ENCODE measurements around the gene NHEJ1.

Gene NHEJ1

DNA sequence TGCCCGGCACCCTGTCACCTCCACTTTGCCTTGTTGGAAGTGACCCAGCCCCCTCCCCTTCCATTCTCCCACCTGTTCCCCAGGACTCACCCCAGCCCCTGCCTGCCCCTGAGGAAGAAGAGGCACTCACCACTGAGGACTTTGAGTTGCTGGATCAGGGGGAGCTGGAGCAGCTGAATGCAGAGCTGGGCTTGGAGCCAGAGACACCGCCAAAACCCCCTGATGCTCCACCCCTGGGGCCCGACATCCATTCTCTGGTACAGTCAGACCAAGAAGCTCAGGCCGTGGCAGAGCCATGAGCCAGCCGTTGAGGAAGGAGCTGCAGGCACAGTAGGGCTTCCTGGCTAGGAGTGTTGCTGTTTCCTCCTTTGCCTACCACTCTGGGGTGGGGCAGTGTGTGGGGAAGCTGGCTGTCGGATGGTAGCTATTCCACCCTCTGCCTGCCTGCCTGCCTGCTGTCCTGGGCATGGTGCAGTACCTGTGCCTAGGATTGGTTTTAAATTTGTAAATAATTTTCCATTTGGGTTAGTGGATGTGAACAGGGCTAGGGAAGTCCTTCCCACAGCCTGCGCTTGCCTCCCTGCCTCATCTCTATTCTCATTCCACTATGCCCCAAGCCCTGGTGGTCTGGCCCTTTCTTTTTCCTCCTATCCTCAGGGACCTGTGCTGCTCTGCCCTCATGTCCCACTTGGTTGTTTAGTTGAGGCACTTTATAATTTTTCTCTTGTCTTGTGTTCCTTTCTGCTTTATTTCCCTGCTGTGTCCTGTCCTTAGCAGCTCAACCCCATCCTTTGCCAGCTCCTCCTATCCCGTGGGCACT is 21.9 kb upstream of the NHEJ1 start:
- no peak for DNase-seq (ENCODE audit: low spot score)

DNA sequence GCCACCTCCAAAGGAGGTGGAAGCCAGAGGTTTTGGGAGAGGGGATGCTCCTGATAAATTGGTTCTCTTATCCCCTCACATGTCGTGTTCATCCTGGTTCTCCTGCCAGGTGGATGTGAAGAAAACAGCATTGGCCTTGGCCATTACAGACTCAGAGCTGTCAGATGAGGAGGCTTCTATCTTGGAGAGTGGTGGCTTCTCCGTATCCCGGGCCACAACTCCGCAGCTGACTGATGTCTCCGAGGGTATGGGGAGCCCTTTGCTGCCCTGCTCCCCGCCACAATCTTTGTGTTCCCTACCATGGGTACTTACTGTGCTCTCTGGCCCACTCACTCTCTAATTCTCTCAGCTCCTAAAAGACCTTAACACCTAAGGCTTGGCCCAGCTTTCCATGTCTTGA is 20.9 kb upstream of the NHEJ1 start:
- DNase-seq (ENCODE audit: low spot score), result no peak

DNA sequence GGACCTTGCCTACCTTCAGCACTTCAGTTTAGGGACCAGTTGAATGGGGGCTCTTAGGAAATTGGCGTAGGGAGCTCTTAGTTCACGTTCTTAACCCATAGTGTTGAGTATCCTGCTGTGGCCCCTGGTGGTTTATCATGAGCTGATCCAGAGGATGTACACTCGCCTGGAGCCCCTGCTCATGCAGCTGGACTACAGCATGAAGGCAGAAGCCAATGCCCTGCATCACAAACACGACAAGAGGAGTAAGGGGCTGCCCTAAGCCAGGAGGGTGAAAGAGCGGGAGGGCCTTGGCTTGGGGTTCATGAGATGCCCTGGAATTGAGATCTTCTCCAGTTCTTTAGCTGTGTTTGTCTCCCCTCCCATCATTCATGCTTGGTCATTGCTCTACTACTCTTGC is 20.3 kb upstream of the NHEJ1 start:
- no peak for DNase-seq (ENCODE audit: low spot score)

DNA sequence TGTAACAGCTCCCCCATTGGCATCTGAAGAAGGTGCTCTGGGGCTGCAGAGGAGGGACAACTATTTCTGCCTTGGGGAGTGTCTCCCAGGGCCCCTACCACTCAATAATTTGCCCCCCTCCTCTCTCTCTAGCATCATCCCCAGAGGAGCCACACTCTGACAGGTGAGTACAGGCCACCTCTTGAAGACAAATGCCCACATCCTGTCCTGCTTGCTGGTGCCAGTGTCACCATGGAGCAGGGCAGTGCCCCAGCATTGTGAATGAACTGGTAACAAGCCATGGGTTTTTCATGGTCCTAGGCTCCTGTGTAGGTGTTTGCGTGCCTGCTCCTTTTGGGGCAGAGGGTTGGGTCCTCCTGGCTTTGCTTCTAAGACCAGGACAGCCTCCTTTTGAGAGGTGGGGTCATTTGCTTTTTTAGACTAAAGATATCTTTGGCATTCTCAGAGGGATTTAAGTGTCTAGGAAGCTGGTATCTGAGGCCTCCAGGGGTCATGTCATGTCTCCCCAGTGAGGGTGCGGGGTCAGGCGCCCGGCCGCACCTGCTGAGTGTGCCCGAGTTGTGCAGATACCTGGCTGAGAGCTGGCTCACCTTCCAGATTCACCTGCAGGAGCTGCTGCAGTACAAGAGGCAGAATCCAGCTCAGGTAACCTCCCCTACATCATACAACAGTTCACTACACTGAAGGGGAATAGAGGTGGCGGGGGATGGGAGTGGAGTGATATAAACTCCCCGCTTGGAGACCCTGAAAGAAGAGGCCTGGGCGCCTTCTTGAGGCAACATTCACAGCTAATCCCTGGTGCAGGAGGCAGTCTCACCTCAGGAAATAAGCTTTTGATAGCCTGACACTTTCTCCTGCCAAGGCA is 19.2 kb upstream of the NHEJ1 start:
- no peak for DNase-seq (ENCODE audit: low spot score)

DNA sequence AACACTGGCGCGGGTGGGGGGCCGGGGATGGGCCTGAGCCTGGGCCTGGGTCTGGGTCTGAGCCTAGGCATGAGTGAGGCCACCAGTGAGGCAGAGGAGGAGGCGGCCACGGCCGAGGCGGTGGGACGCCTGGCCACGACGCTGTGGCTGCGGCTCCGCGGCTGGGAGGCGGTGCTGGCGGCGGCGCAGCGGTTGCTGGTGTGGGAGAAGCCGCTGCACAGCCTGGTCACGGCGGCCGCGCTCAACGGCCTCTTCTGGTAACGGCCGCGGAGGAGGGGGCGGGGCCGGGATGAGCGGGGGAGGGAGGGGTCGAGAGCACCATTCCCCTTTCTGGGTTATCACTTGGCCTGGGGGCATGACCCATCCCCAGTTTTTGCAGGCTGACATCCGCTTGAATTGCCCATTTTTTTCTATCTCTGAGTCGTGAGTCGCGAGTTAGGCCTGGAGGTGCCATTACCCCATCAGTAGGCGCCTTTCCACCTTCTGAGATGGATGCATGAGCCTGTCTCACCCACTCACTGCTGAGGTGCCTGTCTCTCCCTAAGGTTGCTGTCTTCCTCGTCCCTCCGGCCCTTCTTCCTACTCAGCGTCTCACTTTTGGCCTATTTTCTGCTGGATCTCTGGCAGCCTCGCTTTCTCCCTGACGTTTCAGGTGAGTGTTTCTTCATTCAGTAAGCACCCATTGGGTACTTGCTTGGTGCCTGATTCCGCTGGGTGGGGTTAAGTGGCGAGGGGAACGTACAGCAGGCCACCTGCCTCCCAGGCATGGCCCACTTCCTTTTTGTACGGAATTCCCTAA is 18.0 kb upstream of the NHEJ1 start:
- no peak for DNase-seq (ENCODE audit: low spot score)

DNA sequence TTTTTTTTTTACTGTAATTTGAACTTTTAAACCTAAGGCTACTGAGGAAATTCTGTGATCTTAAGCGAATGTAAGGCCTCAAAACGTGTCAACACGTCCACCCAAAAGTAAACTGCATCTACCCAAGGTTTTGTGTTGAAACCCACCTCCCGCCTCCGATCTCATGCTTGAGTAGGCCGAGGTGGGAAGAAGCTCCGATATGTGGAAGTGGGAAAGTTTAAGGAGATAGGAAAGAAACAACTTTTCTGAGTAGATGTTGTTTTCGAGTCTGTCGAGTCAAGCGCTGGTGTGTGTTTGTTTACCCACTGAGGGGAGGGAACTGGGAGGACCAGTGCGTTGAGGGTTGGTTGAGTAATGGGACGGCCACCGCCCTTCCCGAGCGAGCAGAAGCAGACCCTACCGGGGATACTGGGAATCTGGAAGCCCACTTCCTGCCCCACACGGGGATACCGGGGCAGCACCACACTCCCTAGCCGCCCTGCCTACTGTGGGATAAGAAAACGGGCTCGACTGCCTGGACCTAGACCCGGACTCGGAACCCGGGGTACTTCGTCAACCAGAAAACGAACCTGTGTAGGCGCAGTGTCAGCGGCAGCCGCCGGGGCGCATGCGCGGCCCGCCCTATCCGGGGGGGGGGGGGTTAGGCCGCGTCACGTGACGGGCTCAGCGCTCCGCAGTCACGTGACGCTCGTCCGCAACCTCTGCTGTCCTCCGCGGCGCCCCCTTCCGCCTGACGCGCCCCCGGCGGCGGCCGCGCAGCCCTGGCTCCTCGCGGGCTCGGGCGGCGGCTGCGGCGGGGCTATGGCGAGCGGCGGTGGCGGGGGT is 17.1 kb upstream of the NHEJ1 start, which contains the start of gene RETREG2:
TSS of gene RETREG2 (plus strand) at position 724 of the 825 bp plus-strand sequence. CDS start at position 802, 78 bp downstream.
- DNase-seq (ENCODE audit: low spot score), result peak; percentile 82

DNA sequence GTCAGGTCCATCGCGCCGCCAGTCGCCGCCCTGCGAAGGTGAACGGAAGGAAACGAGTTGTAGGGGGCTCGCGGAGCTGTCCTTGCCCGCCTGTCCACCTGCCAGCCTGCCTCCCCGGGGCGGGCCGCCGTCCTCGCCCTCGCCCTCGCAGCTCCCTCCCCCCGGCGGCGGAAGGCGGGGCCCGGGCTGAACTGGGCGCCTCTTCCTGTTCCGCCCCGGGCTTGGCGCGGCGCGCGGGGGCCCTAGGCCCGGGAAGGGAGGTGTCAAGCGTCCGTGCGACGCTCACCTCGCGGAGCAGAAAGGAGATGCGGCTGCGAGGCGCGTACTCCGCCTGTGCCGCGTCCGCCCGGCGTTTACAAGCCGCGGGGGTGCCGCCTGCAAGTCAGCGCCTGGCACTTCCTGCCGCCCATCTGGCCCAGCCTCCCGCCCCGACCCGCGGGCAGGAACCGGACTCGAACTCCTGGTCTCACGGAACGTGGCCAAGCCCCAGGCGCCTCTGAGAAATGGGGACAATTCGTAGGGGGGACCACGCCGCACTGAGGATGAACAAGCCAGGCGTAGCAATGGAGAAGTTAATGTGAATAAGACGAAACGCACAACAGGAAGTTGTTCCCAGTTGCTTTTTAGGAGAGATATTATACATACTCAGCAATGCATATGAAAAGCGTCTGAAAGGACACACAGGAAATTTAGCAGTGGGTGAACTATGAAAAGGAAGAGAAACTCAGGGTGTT is 16.4 kb upstream of the NHEJ1 start, which contains the start of gene CNPPD1:
TSS of gene CNPPD1 (minus strand) at position 108 of the 734 bp plus-strand sequence. CDS start at position 11, 97 bp downstream.
- peak; percentile 73 for DNase-seq (ENCODE audit: low spot score)

DNA sequence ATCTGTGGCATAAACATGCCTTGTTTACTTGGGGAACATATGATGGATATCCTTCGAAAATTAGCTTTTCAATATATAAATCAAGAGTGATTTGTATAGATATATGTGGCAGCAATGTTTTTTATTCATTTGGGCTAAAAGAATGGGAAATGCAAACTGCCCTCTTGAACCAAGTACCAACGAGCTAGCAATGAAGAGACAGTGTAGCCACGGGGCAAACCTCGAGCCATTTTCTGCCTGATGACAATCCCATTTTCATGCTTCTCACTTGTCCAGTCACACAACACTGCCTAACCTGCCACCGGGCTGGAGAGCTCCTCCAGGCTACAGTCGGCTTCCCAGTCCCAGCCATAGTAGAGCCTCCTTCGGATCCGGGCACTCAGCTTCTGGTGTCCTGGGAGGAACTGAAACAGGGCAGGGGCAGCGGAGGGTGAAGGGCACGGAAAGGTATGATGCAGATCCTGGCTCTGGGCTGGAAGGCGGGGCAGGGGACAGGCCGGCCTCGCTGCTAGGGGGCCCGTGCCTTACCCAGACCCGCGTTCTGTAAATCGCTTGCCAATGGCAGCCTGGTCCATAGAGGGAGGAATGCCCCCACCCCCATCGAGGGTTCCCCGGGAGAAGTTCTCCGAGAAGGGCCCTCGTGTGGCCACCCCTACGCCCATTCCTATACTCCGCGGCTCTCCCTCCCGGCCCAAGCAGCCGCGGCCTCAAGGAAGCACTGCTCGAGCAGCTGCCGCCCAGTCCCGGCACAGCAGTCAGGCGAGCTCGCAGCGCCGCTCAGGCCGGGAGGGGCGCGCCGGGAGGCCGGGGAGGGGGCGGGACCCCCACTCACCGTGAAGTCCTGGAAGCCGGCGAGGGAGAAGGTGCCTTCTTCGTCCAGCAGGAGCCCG is 15.6 kb upstream of the NHEJ1 start:
- peak; percentile 23 for DNase-seq (ENCODE audit: low spot score)

DNA sequence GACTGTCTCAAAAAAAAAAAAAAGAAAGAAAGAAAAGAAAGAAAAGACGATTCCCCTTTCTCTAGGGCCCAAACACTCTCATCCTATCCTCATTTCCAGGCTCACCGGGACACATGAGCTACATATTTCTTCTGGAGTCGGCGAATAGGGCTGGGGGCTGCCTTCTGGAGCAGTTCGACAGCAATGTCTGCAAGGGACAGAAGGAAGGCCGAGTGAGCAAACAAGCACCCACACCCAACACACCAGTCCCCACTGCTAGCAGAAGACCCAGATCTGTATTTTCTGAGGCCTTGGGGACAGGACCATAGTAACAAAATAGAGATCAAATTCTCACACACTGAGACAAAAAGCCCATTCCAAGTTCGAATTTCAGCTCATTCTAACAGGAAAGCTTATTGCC is 14.9 kb upstream of the NHEJ1 start:
- DNase-seq (ENCODE audit: low spot score), result no peak

DNA sequence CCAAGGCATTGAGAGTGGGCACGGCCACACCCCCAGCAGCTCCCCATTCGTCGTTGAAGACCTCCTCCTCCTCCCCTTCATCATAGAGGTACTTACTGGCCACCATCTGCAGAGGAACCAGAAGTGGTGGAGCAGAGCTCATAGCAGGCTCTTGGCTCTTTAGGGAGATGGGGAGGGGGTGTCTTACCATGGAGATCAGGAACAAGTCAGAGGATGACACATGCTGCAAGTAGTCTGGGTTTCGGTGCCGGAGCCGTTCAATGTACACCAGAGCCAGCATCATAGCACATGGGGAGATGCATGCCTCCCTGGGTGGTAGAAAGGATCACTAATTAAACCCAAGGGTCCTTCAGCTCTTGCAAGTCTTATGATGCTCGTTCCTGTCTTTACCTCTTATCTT is 14.2 kb upstream of the NHEJ1 start:
- DNase-seq (ENCODE audit: low spot score), result no peak

DNA sequence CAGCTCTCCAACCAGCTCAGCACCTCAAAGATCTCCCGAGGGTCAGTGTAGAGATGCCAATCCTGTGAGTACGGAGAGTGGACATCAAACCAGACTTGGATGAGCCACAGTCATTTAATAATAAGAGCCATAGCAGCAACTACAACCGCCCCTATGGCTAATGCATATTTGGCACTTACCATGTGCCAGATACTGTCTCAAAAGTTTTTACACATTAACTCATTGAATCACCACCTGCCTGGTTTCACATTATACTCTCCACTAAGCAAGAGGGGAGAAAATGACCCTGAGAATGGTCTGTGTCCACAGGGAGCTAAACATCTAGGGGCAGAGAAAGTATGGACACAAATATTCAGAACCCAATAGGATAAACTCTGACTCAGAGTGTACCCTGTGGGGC is 13.5 kb upstream of the NHEJ1 start:
- no peak for DNase-seq (ENCODE audit: low spot score)

DNA sequence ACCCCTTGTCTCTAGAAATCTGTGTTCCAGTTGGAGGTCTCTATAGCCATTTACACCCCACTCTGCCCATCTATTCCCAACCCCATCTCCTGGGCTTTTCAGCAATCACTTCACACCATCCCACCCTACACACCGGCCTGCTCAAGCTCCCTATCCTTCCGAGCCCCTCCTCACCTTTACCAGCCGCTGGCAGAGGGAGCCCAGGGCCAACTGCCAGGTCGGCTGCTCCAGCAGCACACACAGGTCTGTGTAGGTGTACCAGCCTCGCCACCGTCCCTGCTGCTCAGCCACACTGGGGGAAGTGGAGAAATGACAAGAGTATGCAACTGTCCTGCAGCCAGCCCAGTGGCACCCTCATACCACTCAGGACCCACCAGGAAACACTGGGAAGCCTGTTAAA is 12.6 kb upstream of the NHEJ1 start:
- DNase-seq (ENCODE audit: low spot score), result no peak

DNA sequence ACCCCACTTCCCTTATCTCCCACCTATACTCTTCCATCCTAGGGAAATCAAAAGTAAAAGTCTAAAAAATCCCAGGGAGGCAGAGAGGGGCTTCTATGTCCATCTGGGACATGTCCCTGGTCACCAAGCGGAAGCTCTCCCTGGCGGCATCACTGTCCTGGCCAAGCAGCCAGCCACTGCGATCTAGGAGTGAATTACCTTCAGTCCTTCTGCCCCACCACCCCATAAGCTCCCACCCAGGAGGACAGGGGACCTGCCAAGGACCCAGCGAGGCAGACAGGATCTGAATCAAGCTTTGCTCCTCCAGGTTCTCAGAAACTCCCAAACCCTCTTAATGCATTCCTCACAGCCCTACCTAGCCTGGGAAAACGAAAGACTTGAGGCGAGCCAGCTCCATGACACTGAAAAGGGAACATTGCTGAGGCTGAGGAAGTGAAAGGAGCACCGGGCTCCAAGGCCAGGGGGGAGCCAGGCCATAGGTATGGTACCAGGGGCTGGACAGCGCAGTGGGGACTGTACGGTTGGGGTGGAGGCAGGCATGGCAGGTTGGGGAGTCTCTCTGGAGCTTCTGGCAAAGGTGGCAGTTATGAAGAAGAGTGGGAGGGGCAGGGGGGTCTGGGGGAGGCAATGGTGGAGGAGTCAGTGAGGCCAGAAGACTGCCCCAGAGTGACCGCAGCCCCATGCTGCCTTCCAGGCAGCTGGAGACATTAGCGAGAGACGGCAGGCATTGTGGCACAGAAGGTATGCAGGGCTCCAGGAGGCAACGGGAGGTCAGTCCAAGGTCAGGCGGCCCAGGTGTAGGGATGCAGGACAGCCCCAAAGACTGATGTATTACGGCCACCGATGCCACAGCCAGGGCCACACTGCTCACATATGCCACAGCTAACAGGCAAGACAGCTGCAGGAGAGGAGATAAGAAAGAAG is 11.9 kb upstream of the NHEJ1 start:
- no peak for DNase-seq (ENCODE audit: low spot score)

DNA sequence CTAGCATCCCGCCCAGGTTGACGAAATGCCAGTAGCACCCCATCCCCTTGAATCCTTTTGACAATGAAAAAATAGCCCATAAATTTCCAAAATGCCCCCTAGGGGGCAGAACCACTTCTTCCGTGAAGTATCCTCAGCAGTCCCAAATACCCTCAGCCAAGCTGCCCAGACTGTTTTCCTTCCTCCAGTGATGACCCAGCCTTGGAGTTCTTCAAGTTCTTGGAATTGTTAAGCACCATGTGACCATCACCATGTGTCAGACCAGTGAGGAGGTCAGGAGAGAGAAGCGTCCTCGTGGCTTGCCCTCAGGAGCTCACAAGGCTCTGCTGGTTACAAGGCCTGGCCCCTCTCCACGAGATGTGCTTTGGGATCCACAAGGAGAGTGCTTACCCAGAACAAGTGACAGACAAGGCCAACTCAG is 10.6 kb upstream of the NHEJ1 start:
- peak; percentile 73 for DNase-seq (ENCODE audit: low spot score)

DNA sequence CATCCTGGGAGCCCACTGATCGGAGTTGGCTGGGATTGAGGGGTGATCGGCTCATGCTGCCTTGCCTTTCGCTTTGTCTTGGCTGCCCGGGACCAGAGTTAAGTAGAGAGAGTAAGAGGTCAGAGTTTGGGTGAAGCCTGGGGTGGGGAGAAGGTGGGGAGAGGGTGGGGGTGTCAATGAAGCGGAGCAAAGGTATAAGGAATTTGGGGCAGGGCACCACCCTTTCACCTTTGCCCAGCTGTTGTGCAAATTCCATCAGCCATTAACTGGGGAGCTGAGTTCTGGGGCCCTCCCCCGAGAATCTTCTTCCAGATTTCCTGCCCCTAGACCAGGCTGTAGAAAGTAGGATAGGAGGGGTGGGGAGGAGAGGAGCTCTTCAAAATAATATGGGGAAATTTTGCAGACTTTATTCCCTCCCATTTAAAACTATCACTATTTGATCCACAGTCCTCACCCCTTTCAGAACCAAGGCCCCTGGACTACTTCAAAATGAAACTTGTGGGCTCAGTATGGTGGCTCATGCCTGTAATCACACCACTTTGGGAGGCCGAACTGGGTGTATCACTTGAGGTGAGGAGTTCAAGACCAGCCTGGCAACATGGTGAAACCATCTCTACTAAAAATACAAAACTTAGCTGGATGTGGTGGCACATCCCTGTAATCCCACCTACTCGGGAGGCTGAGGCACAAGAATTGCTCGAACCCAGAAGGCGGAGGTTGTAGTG is 9.5 kb upstream of the NHEJ1 start, which contains the start of gene SLC23A3:
TSS of gene SLC23A3 (minus strand) at position 100 of the 725 bp plus-strand sequence. CDS start at position 55, 45 bp downstream.
- no peak for DNase-seq (ENCODE audit: low spot score)

DNA sequence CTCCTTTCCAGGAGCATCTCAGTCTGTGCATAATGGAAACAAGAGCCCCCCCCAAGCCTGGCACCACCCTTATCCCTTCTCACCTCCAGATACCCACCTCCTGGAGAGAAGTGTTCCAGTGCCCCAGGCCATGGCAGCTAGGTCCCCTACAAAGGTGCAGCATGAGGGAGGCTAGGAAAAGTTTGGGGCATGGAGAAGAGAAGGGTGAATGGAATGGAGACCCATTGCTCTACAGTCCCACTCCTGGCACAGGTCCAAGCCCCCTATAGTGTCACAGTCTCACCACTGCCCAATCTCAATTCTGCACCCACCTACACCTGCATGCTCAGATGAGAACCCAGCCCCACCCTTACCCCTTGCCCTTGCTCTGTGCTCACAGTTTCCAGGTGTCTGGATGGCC is 8.3 kb upstream of the NHEJ1 start:
- DNase-seq (ENCODE audit: low spot score), result no peak

DNA sequence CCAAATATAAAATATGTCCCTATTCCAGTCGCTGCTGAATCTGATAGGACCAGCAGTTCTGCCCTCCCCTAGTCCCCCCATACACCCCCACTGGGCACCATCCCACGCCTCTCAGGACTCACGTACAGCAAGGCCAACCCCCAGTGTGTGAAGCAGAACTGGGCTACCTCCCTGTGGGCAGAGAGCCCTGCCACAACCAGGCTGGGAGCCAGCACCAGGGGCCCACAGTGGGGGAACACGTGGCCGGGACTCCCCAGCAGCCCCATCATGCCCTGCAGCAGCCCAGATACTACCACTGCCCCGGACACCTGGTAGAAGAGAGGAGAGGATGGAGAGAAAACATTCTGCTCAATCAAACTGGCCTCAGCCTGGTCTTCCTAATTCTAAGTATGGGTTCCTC is 7.9 kb upstream of the NHEJ1 start:
- DNase-seq (ENCODE audit: low spot score), result no peak

DNA sequence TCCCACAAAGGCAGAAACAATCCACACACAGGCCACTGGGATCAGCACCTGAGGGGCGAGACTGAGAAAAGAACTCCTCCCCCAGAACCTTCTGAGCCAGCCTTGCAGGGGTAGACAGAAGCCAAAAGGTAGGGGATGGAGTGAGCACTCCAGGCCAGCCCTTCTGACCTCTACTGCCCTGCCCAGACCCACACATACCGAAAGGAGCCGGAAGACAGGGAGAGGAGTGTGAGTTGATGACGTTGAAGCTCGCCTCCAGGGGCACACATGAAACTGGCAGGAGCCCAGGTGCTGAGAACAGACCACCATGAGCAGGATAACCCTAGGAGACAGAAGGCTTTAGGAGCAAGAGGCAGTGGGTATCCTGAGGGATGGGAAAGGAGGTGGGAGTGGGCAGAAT is 7.4 kb upstream of the NHEJ1 start:
- DNase-seq (ENCODE audit: low spot score), result no peak

Data from kidney capillary endothelial cell (primary cell).